GM13977 (cell line): Measurements from ENCODE around the gene MDH1B.
A peak's percentile ranks its signal among the peaks of the same experiment; 100 is the strongest.

Experiments
- DNase-seq: peaks from one replicate; pipeline ENCODE4 v3.0.0; 2012; ENCODE audit warnings: low spot score
- CTCF ChIP-seq: IDR thresholded peaks from 2 replicates; pipeline ENCODE4 v1.5.1; 2012; ENCODE audit warnings: mild to moderate bottlenecking, control low read depth; ENCODE audit not compliant: insufficient read depth; ENCODE audit errors: extremely low read depth, missing control alignments
- in situ Hi-C: fragments of 300-500 bp; cut with MboI; formaldehyde crosslinking; loops from one replicate; pipeline ENCODE4 v1.12.0; 2022; ENCODE audit warnings: low sequenced_read_pairs, low pct_unique_long_range_greater_than_20kb, mixed read lengths, inconsistent platforms; ENCODE audit not compliant: unreplicated experiment

MDH1B gene

GRCh38 chr2:206698811-206699210, 66.3 kb downstream of the MDH1B start:
- TF ChIP-seq CTCF, result no peak
- in situ Hi-C loops, result loop anchor here (10.0 kb wide), 1 partner anchor 776 kb away; no protein-coding TSS in a partner anchor
- DNase-seq, result no peak

- in situ Hi-C loops, result loop anchor here (10.0 kb wide), 1 partner anchor 778 kb away; no protein-coding TSS in a partner anchor
- DNase-seq, result no peak
- no peak for TF ChIP-seq CTCF
Measured at GRCh38 chr2:206696910-206697309, 68.2 kb downstream of the MDH1B start.

- TF ChIP-seq CTCF, result peak; percentile 67
- peak; percentile 56 for DNase-seq
- in situ Hi-C loops, result loop anchor here (10.0 kb wide), 1 partner anchor 781 kb away; no protein-coding TSS in a partner anchor
Measured at GRCh38 chr2:206693399-206694137, 71.6 kb downstream of the MDH1B start.

- in situ Hi-C loops, result loop anchor here (10.0 kb wide), 1 partner anchor 782 kb away; no protein-coding TSS in a partner anchor
- TF ChIP-seq CTCF, result no peak
- no peak for DNase-seq
Measured at GRCh38 chr2:206692971-206693370, 72.2 kb downstream of the MDH1B start.

GRCh38 chr2:206688990-206689389, 76.1 kb downstream of the MDH1B start:
- DNase-seq, result no peak
- no peak for TF ChIP-seq CTCF
- in situ Hi-C loops, result no loop called here

GRCh38 chr2:206688453-206688852, 76.7 kb downstream of the MDH1B start:
- in situ Hi-C loops, result no loop called here
- DNase-seq, result no peak
- no peak for TF ChIP-seq CTCF
